IPS-15b (cell line): Measurements from ENCODE around the gene DGCR2.

Source experiments
- H3K27me3 ChIP-seq: one replicate; pipeline ENCODE4 v1.6.1; 2013; ENCODE audit warnings: low read length; ENCODE audit not compliant: control insufficient read depth, insufficient read depth
- H3K36me3 ChIP-seq: one replicate; pipeline ENCODE4 v1.6.1; 2013; ENCODE audit warnings: low read length; ENCODE audit not compliant: control insufficient read depth, insufficient read depth
- H3K4me1 ChIP-seq: one replicate; pipeline ENCODE4 v1.6.1; 2013; ENCODE audit warnings: mild to moderate bottlenecking, low read length; ENCODE audit not compliant: control insufficient read depth, insufficient read depth
- H3K4me3 ChIP-seq: one replicate; pipeline ENCODE4 v1.5.1; 2013; ENCODE audit warnings: low read depth, low read length
- H3K9ac ChIP-seq: one replicate; pipeline ENCODE4 v1.6.1; 2013; ENCODE audit warnings: low read depth, mild to moderate bottlenecking, low read length
- H3K9me3 ChIP-seq: one replicate; pipeline ENCODE4 v1.6.1; 2013; ENCODE audit warnings: mild to moderate bottlenecking, low read length; ENCODE audit not compliant: control insufficient read depth, insufficient read depth

DGCR2 gene

GRCh38 chr22:19110646-19111045 lies 11.6 kb downstream of the DGCR2 start:
- no peaks in the 10 kb centered on the region for H3K27me3 ChIP-seq
- H3K9ac ChIP-seq: no peak overlapping the region
- no peaks in the 10 kb centered on the region for H3K9me3 ChIP-seq
- peaks cover 10% of the 10 kb centered on the region for H3K4me1 ChIP-seq
- H3K4me3 ChIP-seq: no peak overlapping the region
- no peaks in the 10 kb centered on the region for H3K36me3 ChIP-seq

GRCh38 chr22:19110064-19110458 lies 12.2 kb downstream of the DGCR2 start:
- Histone ChIP-seq H3K9me3 (no peaks in the 10 kb centered on the region), H3K9ac (no peak overlapping the region), H3K4me3 (no peak overlapping the region), H3K4me1 (peaks cover 10% of the 10 kb centered on the region), H3K36me3 (no peaks in the 10 kb centered on the region), H3K27me3 (no peaks in the 10 kb centered on the region)

- H3K4me3 ChIP-seq: no peak overlapping the region
- H3K27me3 ChIP-seq: no peaks in the 10 kb centered on the region
- peaks cover 10% of the 10 kb centered on the region for H3K4me1 ChIP-seq
- no peaks in the 10 kb centered on the region for H3K9me3 ChIP-seq
- no peak overlapping the region for H3K9ac ChIP-seq
- H3K36me3 ChIP-seq: no peaks in the 10 kb centered on the region
Measured at GRCh38 chr22:19109198-19110063, 12.8 kb downstream of the DGCR2 start.

DNA sequence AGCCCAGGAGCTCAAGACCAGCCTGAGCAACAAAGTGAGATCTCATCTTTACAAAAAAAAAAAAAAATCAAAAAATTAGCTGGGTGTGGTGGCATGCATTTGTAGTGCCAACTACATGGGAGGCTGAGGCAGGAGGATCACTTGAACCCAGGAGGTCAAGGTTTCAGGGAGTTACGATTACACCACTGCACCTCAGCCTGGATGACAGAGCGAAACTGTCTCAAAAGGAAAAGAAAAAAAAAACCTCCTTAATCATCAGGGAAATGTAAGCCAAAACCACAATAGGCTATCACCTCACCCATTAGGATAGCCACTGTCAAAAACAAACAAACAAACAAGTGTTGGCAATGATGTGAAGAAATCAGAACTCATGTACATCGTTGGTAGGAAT lies 13.4 kb downstream of the DGCR2 start:
- no peak overlapping the region for H3K9ac ChIP-seq
- no peak overlapping the region for H3K4me3 ChIP-seq

GRCh38 chr22:19107730-19108074 lies 14.5 kb downstream of the DGCR2 start:
- Histone ChIP-seq H3K9me3 (no peaks in the 10 kb centered on the region), H3K27me3 (no peaks in the 10 kb centered on the region), H3K4me1 (peaks cover 10% of the 10 kb centered on the region), H3K36me3 (no peaks in the 10 kb centered on the region), H3K4me3 (no peak overlapping the region), H3K9ac (no peak overlapping the region)

More for the DNA sequence above, 13.4 kb downstream of the DGCR2 start:
- H3K9me3 ChIP-seq: no peaks in the 10 kb centered on the region
- no peaks in the 10 kb centered on the region for H3K36me3 ChIP-seq
- H3K4me1 ChIP-seq: peaks cover 10% of the 10 kb centered on the region
- no peaks in the 10 kb centered on the region for H3K27me3 ChIP-seq

DNA sequence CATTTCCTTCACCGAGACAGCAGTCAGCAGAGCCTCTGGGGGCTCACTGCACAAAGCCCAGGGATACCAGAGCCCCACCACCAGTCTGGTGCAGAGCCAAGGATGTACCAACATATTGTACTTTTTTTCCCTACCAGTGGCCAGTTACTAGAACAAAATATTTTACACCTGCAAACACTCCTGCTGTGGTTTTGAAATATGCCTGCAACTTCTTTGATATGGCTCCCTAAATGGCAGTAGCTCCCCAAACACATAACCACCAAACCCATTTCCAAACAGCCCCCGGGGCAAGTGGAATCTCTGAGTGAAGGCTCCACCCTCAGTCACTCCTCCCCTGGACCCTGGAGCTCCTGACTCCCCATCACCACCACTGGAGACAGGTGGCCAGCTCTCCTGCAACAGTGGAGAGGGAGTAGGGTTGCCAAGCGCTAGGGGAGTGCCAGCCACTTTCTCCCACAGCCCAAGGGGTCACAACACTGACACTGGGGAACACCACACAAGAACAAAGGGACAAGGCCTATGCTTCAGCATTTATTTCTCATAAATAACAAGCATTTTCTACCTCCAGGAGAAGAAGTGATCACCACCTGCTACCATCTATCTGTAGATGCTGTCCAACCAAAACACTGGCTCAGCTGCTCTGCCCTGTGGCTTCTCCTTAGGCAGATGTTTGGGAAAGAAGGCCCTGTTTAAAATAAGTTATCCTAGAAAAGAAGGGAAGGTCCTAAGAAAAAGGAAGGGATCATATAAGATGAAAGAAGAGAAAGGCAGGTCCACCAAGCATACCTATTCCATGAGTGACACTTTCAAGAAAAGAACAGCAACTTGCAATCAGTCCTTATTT lies 15.1 kb downstream of the DGCR2 start:
- Histone ChIP-seq H3K4me3 (no peak overlapping the region), H3K36me3 (no peaks in the 10 kb centered on the region), H3K9ac (no peak overlapping the region), H3K27me3 (no peaks in the 10 kb centered on the region), H3K4me1 (peaks cover 10% of the 10 kb centered on the region), H3K9me3 (no peaks in the 10 kb centered on the region)

- Histone ChIP-seq H3K36me3 (no peaks in the 10 kb centered on the region), H3K4me3 (no peak overlapping the region), H3K27me3 (no peaks in the 10 kb centered on the region), H3K9ac (no peak overlapping the region), H3K4me1 (peaks cover 8% of the 10 kb centered on the region), H3K9me3 (no peaks in the 10 kb centered on the region)
Measured at GRCh38 chr22:19105867-19106802, 16.1 kb downstream of the DGCR2 start.

DNA sequence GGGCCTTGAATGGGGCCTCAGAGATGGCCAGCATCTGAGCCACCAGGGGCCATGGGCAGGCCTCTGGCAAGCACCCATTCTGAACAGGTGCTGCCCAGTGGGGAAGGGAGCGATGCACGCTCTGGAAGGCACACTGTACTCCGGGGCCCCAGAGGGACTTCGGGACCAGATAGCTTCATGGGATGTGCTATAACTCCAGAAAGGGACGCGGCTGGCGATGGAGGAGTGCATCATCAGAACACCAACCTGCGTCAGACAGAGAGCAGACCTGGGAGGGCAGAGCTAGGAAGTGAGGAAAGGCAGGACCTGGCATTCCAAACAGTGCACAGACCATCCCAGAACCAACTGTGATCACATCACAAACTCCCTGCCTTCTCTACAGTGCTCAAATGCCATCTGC lies 16.8 kb downstream of the DGCR2 start:
- Histone ChIP-seq H3K9ac (no peak overlapping the region), H3K4me1 (peaks cover 8% of the 10 kb centered on the region), H3K9me3 (no peaks in the 10 kb centered on the region), H3K36me3 (no peaks in the 10 kb centered on the region), H3K4me3 (no peak overlapping the region), H3K27me3 (no peaks in the 10 kb centered on the region)

DNA sequence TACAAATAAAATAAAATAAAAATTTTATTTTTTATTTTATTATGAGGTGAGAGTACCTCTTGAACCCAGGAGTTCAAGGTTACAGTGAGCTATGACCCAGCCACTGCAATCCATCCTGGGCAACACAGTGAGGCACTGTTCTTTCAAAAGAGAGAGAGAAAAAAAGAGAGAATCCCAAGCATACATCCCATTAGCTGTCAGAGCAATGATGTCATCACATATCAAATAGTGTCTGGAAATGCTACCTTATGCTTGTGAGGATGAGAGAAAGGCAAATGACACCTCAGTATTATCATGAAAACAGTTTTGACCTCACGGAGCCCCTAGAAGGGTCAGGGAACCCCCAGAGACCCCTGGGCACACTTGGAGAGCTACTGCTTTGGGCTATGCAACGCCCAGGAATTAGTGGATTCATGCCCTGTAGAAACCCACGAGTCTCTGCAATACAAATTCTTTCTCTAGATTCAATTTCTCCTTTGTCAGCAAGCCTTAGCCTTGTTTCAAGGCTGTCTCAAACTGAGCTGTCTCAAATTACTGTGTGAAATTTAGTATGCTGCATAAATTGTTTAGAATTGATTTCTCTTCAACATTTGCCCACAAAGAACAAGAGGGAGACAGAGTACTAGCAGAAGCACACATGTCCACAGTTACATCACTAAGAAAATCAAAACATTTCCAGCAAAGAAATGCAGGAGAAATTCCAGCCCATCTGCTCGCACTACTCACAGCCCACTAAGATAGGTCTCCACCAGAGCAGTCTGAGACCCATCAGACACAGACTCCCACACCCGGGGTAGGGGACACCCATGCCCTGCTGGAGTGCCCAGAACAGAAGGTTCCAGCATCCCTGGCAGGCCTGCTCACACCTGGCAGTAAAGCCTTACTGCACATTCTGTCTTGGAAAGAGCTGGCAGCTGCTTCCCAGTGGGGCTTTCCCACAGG lies 18.1 kb downstream of the DGCR2 start:
- H3K9ac ChIP-seq: no peak overlapping the region
- H3K27me3 ChIP-seq: no peaks in the 10 kb centered on the region
- no peaks in the 10 kb centered on the region for H3K4me1 ChIP-seq
- H3K4me3 ChIP-seq: no peak overlapping the region
- no peaks in the 10 kb centered on the region for H3K9me3 ChIP-seq
- H3K36me3 ChIP-seq: no peaks in the 10 kb centered on the region

- no peak overlapping the region for H3K4me3 ChIP-seq
- H3K9me3 ChIP-seq: no peaks in the 10 kb centered on the region
- no peaks in the 10 kb centered on the region for H3K4me1 ChIP-seq
- no peak overlapping the region for H3K9ac ChIP-seq
- H3K36me3 ChIP-seq: no peaks in the 10 kb centered on the region
- no peaks in the 10 kb centered on the region for H3K27me3 ChIP-seq
Measured at GRCh38 chr22:19098157-19098556, 24.1 kb downstream of the DGCR2 start.
